Measurements from ENCODE around the gene SNX5.

GRCh38 chr20:17941826-17942196, 26.8 kb downstream of the SNX5 start:
- TF ChIP-seq CTCF (IDR thresholded peaks at IDR 0.05 in 4 of 5, conservative IDR thresholded peaks at IDR 0.05 in 1 of 5), result no peak
- TF ChIP-seq POLR2A (IDR thresholded peaks at IDR 0.05), result no peak

Data from gastrocnemius medialis (tissue), 4 donors.